SK-N-MC (cell line): Measurements from ENCODE around the gene PSMD7.
"Not testable (repeated sequence)": the region's sequence is repeated elsewhere in the genome, so short reads cannot be mapped to it uniquely, and the experiment has no call there.

Source experiments
- DNase-seq: peaks from one replicate; pipeline ENCODE4 v3.0.0-alpha.2; 2011; ENCODE audit warnings: low read depth, low spot score
- H3K27ac ChIP-seq: fragments of 200-600 bp; sonication (generic); 2 replicates; pipeline ENCODE4 v1.5.1; 2016; ENCODE audit warnings: mixed run types
- H3K36me3 ChIP-seq: fragments of 200-600 bp; sonication (generic); 2 replicates; pipeline ENCODE4 v1.6.1; 2017; ENCODE audit warnings: antibody characterized with exemption, low read length, mixed read lengths; ENCODE audit not compliant: insufficient read depth
- H3K4me3 ChIP-seq: fragments of 200-600 bp; sonication (generic); 2 replicates; pipeline ENCODE4 v1.5.1; 2016
- H3K9ac ChIP-seq: fragments of 200-600 bp; sonication (generic); 2 replicates; pipeline ENCODE4 v1.8.0; 2017; ENCODE audit warnings: mixed run types, mixed read lengths; ENCODE audit not compliant: insufficient read length
- H3K9me3 ChIP-seq: fragments of 200-600 bp; sonication (generic); 2 replicates; pipeline ENCODE4 v1.6.1; 2017; ENCODE audit warnings: low read depth, mild to moderate bottlenecking, antibody characterized with exemption, low read length, moderate library complexity, mixed read lengths
- EZH2 ChIP-seq: fragments of 200-600 bp; sonication (generic); IDR thresholded peaks from one replicate; pipeline ENCODE4 v1.6.1; 2017; ENCODE audit warnings: antibody characterized with exemption
- FOXP2 ChIP-seq: optimal IDR thresholded peaks from 2 replicates; pipeline ENCODE3; 2011; ENCODE audit warnings: mild to moderate bottlenecking, moderate library complexity; ENCODE audit not compliant: insufficient read depth; ENCODE audit errors: extremely low read length, control extremely low read depth
- POLR2AphosphoS5 ChIP-seq: IDR thresholded peaks from 2 replicates; pipeline ENCODE4 v1.6.1; 2012; ENCODE audit warnings: mild to moderate bottlenecking, low read depth, low read length, borderline replicate concordance

Gene PSMD7

GRCh38 chr16:74321356-74321755 lies 24.7 kb downstream of the PSMD7 start:
- no peaks in the 10 kb centered on the region for H3K36me3 ChIP-seq
- no peak for TF ChIP-seq EZH2
- no peak for TF ChIP-seq FOXP2
- TF ChIP-seq POLR2AphosphoS5 = no peak
- H3K9me3 ChIP-seq = no peaks in the 10 kb centered on the region
- no peak overlapping the region for H3K4me3 ChIP-seq
- no peak for DNase-seq
- H3K27ac ChIP-seq = no peak overlapping the region
- H3K9ac ChIP-seq = no peak overlapping the region

DNA sequence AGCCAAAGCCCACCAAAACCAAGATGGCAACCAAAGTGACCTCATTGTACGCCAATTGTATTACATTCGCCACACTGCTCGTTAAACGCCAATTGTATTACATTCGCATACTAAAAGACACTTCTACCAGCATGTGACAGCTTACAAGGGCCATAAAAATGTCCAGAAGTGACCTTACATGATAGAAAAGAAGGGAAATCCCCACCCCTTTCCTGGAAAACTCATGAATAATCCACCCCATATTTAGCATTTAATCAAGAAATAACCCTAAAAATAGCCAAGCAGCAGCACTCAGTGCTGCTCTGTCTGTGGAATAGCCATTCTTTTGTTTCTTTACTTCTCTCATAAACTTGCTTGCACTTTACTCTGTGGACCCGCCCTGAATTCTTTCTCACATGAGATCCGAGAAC lies 25.7 kb downstream of the PSMD7 start:
- TF ChIP-seq EZH2 = no peak
- TF ChIP-seq FOXP2 = no peak
- TF ChIP-seq POLR2AphosphoS5 = no peak
- no peak for DNase-seq
- H3K27ac ChIP-seq = no peak overlapping the region
- H3K36me3 ChIP-seq = no peaks in the 10 kb centered on the region
- no peaks in the 10 kb centered on the region for H3K9me3 ChIP-seq
- H3K9ac ChIP-seq = no peak overlapping the region
- no peak overlapping the region for H3K4me3 ChIP-seq

GRCh38 chr16:74324777-74325176 lies 28.2 kb downstream of the PSMD7 start:
- H3K9me3 ChIP-seq, H3K4me3 ChIP-seq, DNase-seq, H3K36me3 ChIP-seq, H3K9ac ChIP-seq, H3K27ac ChIP-seq: not testable (repeated sequence)

- DNase-seq = no peak
- no peaks in the 10 kb centered on the region for H3K36me3 ChIP-seq
- H3K27ac ChIP-seq = no peak overlapping the region
- TF ChIP-seq EZH2 (no peak), FOXP2 (no peak), POLR2AphosphoS5 (no peak)
- H3K9me3 ChIP-seq = no peaks in the 10 kb centered on the region
- H3K9ac ChIP-seq = no peak overlapping the region
- H3K4me3 ChIP-seq = no peak overlapping the region
These were observed 29.0 kb downstream of the PSMD7 start for GRCh38 chr16:74325641-74326040.

DNA sequence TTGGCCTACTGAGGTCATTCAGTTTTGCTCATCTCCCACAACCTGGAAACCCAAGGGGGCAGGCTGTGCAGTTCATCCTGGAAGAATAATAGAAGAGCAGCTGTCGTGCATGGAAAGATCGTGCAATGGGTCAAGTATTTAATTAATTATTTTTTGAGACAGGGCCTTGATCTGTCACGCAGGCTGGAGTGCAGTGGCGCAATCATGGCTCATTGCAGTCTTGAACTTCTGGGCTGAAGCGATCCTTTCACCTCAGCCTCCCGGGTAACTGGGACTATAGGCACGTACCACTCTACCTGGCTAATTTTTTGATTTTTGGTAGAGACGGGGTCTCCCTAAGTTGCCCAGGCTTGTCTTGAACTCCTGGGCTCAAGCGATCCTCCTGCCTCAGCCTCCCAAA lies 31.7 kb downstream of the PSMD7 start:
- not testable (repeated sequence) for H3K9me3 ChIP-seq, H3K9ac ChIP-seq, H3K36me3 ChIP-seq, H3K27ac ChIP-seq, H3K4me3 ChIP-seq, DNase-seq

DNA sequence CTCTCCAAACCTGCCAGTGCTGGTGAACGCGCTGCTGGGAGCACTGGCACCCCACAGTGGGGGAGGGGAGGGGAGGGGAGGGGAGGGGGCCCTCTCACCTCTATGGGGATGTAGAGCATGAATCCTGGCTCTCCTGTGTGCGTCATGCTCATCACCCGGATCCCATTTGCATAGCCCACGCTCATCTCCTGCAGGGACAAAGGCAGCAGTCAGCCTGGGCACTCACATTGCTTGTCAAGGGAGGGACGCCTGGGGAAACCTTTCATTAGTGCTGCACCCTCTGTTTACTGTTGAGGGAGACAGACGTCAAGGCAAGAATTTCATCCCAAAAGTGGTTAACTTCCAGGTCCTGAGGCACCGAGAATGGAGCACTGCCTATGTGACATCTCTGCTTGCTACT lies 35.9 kb downstream of the PSMD7 start:
- H3K36me3 ChIP-seq, H3K27ac ChIP-seq: not testable (repeated sequence)

DNA sequence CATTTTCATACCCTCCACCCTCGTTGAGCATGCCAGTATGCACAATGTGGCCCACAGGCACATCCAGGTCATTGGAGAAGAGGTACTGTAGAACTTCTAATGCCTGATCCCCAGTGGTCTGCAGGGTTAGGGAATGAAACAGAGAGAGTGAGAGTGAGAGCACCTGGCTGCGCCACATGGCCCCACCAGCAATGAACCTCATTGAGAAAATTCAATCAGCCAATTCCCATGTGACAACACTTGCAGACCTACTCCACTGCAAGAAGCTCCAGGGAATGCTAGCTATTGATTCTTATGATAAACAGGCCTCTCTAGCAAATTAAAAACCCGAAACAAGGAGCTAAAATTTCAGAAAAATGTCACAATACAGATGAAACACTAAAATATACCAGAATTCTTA lies 40.9 kb downstream of the PSMD7 start:
- not testable (repeated sequence) for H3K4me3 ChIP-seq, H3K36me3 ChIP-seq, H3K9ac ChIP-seq, H3K27ac ChIP-seq, H3K9me3 ChIP-seq, DNase-seq

More for the DNA sequence above, 35.9 kb downstream of the PSMD7 start:
- H3K9ac ChIP-seq, H3K4me3 ChIP-seq, DNase-seq, H3K9me3 ChIP-seq: not testable (repeated sequence)

DNA sequence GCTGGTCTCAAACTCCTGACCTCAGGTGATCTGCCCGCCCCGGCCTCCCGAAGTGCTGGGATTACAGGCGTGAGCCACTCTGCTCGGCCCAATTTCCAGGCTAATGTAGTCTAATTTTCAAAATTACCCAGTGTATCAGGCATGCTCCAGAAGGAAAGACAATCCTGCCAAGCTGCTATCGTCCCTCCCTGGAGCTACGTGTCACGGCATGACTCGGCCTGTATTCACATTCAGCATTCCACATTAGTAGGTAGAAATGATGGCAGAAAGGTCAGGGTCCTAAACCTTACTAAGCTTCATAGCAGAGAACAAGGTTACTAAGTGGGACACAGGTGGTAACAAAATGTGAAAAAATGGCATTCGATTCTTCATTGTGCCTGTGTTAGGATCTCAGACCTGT lies 42.6 kb downstream of the PSMD7 start:
- not testable (repeated sequence) for H3K27ac ChIP-seq, H3K9ac ChIP-seq, DNase-seq, H3K36me3 ChIP-seq, H3K4me3 ChIP-seq, H3K9me3 ChIP-seq

GRCh38 chr16:74353038-74353437 lies 56.4 kb downstream of the PSMD7 start:
- not testable (repeated sequence) for H3K9ac ChIP-seq, H3K36me3 ChIP-seq, H3K4me3 ChIP-seq, H3K9me3 ChIP-seq, H3K27ac ChIP-seq, DNase-seq
